Fibroblast of the aortic adventitia (primary cell): ENCODE data around the gene LRP8. TPM values are rescaled to one million over a fixed set of nuclear protein-coding genes. Genes with fewer than 3 reads are reported as not detected.
A peak's percentile ranks its signal among the peaks of the same experiment; 100 is the strongest.
"Not testable (repeated sequence)": the region's sequence is repeated elsewhere in the genome, so short reads cannot be mapped to it uniquely, and the experiment has no call there.

ENCODE experiments used
- DNase-seq: peaks from one replicate; pipeline ENCODE4 v3.0.0-alpha.2; 2010; ENCODE audit warnings: low read depth
- H3K4me3 ChIP-seq: 2 replicates; pipeline ENCODE4 v1.5.1; 2011; ENCODE audit warnings: low read depth, mild to moderate bottlenecking, control low read depth, low read length, moderate library complexity
- CTCF ChIP-seq: IDR thresholded peaks from 2 replicates; pipeline ENCODE4 v1.5.1; 2011; ENCODE audit warnings: mild to moderate bottlenecking, low read length, control low read depth, inconsistent platforms; ENCODE audit not compliant: insufficient read depth
- total RNA-seq: library from RNA; depleted of rRNA; stranded (reverse); fragments of >200 nt; gene quantifications from 2 replicates; pipeline ENCODE4 v1.2.3, GENCODE V29; 2012; ENCODE audit warnings: low replicate concordance

Gene LRP8
- total RNA-seq, 1 donor, result 13.6 TPM

GRCh38 chr1:53218201-53218600, 109.7 kb downstream of the LRP8 start:
- DNase-seq, result no peak
- TF ChIP-seq CTCF, result no peak
- no peak overlapping the region for H3K4me3 ChIP-seq

GRCh38 chr1:53214376-53214940, 113.4 kb downstream of the LRP8 start:
- no peak for DNase-seq
- TF ChIP-seq CTCF, result no peak
- H3K4me3 ChIP-seq, result no peak overlapping the region

GRCh38 chr1:53210954-53211353, 116.9 kb downstream of the LRP8 start:
- no peak for DNase-seq
- TF ChIP-seq CTCF, result no peak
- no peak overlapping the region for H3K4me3 ChIP-seq

GRCh38 chr1:53210352-53210751, 117.5 kb downstream of the LRP8 start:
- no peak for TF ChIP-seq CTCF
- no peak for DNase-seq
- no peak overlapping the region for H3K4me3 ChIP-seq

GRCh38 chr1:53207726-53208125, 120.1 kb downstream of the LRP8 start:
- TF ChIP-seq CTCF, result no peak
- no peak overlapping the region for H3K4me3 ChIP-seq
- peak; percentile 88 for DNase-seq

- peak; percentile 55 for DNase-seq
- H3K4me3 ChIP-seq, result no peak overlapping the region
- no peak for TF ChIP-seq CTCF
Observed at GRCh38 chr1:53206735-53207379, 121.0 kb downstream of the LRP8 start.

- DNase-seq, H3K4me3 ChIP-seq: not testable (repeated sequence)
Observed at GRCh38 chr1:53206083-53206685, 121.7 kb downstream of the LRP8 start.

- not testable (repeated sequence) for DNase-seq, H3K4me3 ChIP-seq
Observed at GRCh38 chr1:53205496-53205895, 122.4 kb downstream of the LRP8 start.
